ENCODE measurements around the gene NEUROD2. TPM values are rescaled to one million over a fixed set of nuclear protein-coding genes. Genes with fewer than 3 reads are reported as not detected.

The NEUROD2 gene
- total RNA-seq, 1 donor from 2014 or later = not detected

DNA sequence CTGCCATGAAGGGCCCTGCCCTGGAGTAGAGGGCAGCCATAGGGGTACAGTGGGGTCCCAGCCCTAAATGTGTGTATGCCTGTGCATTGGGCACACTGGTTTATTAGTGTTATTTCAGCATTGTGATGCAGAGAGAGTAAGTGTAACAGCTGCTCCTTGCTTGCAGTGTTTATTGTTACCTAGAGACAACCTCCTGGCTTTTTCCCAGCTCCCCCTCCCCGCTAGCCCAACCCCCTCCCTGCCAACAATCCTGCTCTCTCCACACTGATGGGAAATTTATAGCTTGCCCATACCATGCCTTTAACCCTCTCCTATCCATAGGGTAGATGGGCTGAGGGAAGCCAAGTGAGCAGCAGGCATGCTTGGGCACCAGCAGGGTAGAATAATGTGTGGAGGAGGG, 51.3 kb downstream of the NEUROD2 start:
- Histone ChIP-seq H3K4me3 (no peak overlapping the region), H3K9me3 (ENCODE audit: low read depth) (no peaks in the 10 kb centered on the region), H3F3A (ENCODE audit: low read depth) (no peaks in the 10 kb centered on the region), H3K4me2 (no peak overlapping the region), H2AFZ (replicated peaks) (no peak overlapping the region), H3K27me3 (no peaks in the 10 kb centered on the region), H3K9ac (no peak overlapping the region), H3K27ac (no peak overlapping the region), H3K4me1 (no peaks in the 10 kb centered on the region), H4K20me1 (ENCODE audit: low read depth) (no peaks in the 10 kb centered on the region), H3K79me2 (ENCODE audit: low read depth) (no peaks in the 10 kb centered on the region), H3K36me3 (no peaks in the 10 kb centered on the region)
- Mint-ChIP-seq H3K4me3 (no peak overlapping the region), H3K27ac (no peak overlapping the region), H3K36me3 (peaks cover 16% of the 10 kb centered on the region), H3K9me3 (no peaks in the 10 kb centered on the region), H3K27me3 (ENCODE audit: insufficient read depth, low read depth) (no peaks in the 10 kb centered on the region), H3K4me1 (no peaks in the 10 kb centered on the region)
- TF ChIP-seq, protein P1, sequence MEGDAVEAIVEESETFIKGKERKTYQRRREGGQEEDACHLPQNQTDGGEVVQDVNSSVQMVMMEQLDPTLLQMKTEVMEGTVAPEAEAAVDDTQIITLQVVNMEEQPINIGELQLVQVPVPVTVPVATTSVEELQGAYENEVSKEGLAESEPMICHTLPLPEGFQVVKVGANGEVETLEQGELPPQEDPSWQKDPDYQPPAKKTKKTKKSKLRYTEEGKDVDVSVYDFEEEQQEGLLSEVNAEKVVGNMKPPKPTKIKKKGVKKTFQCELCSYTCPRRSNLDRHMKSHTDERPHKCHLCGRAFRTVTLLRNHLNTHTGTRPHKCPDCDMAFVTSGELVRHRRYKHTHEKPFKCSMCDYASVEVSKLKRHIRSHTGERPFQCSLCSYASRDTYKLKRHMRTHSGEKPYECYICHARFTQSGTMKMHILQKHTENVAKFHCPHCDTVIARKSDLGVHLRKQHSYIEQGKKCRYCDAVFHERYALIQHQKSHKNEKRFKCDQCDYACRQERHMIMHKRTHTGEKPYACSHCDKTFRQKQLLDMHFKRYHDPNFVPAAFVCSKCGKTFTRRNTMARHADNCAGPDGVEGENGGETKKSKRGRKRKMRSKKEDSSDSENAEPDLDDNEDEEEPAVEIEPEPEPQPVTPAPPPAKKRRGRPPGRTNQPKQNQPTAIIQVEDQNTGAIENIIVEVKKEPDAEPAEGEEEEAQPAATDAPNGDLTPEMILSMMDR (IDR thresholded peaks at IDR 0.05) = no peak
- no peak for TF ChIP-seq EZH2phosphoT487 (IDR thresholded peaks at IDR 0.05)
- no peak for DNase-seq (ENCODE audit: low spot score)

DNA sequence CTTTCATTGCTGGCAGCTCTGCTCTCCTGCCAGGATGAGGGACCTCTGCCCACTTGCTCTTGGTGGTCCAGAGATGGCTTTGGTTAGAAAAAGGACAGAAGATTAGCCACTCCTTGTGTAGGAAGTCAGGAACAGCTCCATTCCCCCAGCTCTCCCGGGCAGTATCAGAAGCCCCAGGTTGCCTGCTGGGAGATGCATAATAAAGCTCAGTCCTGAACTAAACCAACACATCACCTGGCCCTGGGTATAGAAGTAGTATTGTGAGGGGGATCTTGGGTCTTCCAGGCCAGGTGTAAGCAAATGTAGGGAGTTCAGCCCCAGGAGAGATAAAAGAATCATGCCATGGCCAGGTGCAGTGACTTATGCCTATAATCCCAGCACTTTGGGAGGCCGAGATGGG, 52.4 kb downstream of the NEUROD2 start:
- Mint-ChIP-seq H3K27ac (no peak overlapping the region), H3K27me3 (ENCODE audit: insufficient read depth, low read depth) (no peaks in the 10 kb centered on the region), H3K4me1 (no peaks in the 10 kb centered on the region), H3K9me3 (no peaks in the 10 kb centered on the region), H3K36me3 (peaks cover 16% of the 10 kb centered on the region), H3K4me3 (no peak overlapping the region)
- no peaks in the 10 kb centered on the region for H3K79me2 ChIP-seq (ENCODE audit: low read depth)
- H3K27ac ChIP-seq = no peak overlapping the region
- H3K4me1 ChIP-seq = no peaks in the 10 kb centered on the region
- no peak for DNase-seq (ENCODE audit: low spot score)
- H3K9me3 ChIP-seq (ENCODE audit: low read depth) = no peaks in the 10 kb centered on the region
- H2AFZ ChIP-seq (replicated peaks) = no peak overlapping the region
- H3K4me2 ChIP-seq = no peak overlapping the region
- H4K20me1 ChIP-seq (ENCODE audit: low read depth) = no peaks in the 10 kb centered on the region
- TF ChIP-seq, protein P1 (IDR thresholded peaks at IDR 0.05) = no peak
- TF ChIP-seq EZH2 (IDR thresholded peaks at IDR 0.05) (no peak), EZH2phosphoT487 (IDR thresholded peaks at IDR 0.05) (no peak)
- H3K4me3 ChIP-seq = no peak overlapping the region
- no peaks in the 10 kb centered on the region for H3F3A ChIP-seq (ENCODE audit: low read depth)
- H3K36me3 ChIP-seq = no peaks in the 10 kb centered on the region
- no peaks in the 10 kb centered on the region for H3K27me3 ChIP-seq
- no peak overlapping the region for H3K9ac ChIP-seq

Other genes starting within 250 kb of the NEUROD2 start
- gene FBXL20, start 206.3 kb downstream of the NEUROD2 start, total RNA-seq (ENCODE audit: low replicate concordance) = 19.9 and 23.2 TPM in 2 replicates
- gene MED1, start 156.7 kb downstream of the NEUROD2 start, total RNA-seq (ENCODE audit: low replicate concordance) = 30.0 and 35.6 TPM in 2 replicates
- 44.1 and 45.0 TPM in 2 replicates for gene CDK12, start 146.4 kb downstream of the NEUROD2 start, total RNA-seq (ENCODE audit: low replicate concordance)
- gene PPP1R1B, start 19.0 kb upstream of the NEUROD2 start, total RNA-seq (ENCODE audit: low replicate concordance) = 0.90 TPM in 1 of 2 replicates, not detected in the other
- gene STARD3, start 29.2 kb upstream of the NEUROD2 start, total RNA-seq (ENCODE audit: low replicate concordance) = 21.5 and 54.9 TPM in 2 replicates
- gene TCAP, start 57.4 kb upstream of the NEUROD2 start, total RNA-seq (ENCODE audit: low replicate concordance) = 0.19 and 1.3 TPM in 2 replicates
- 0.28 TPM in 1 of 2 replicates, not detected in the other for gene PNMT, start 60.5 kb upstream of the NEUROD2 start, total RNA-seq (ENCODE audit: low replicate concordance)
- 6.6 and 26.1 TPM in 2 replicates for gene PGAP3, start 80.1 kb upstream of the NEUROD2 start, total RNA-seq (ENCODE audit: low replicate concordance)
- 75.2 and 116 TPM in 2 replicates for gene ERBB2, start 92.1 kb upstream of the NEUROD2 start, total RNA-seq (ENCODE audit: low replicate concordance)
- 20.1 and 27.6 TPM in 2 replicates for gene MIEN1, start 122.6 kb upstream of the NEUROD2 start, total RNA-seq (ENCODE audit: low replicate concordance)
- 6.0 and 8.0 TPM in 2 replicates for gene GRB7, start 130.0 kb upstream of the NEUROD2 start, total RNA-seq (ENCODE audit: low replicate concordance)

Measured in neural progenitor cell (in vitro differentiated cells).